Measurements from ENCODE around the gene ESPN. TPM values are rescaled to one million over a fixed set of nuclear protein-coding genes. Genes with fewer than 3 reads are reported as not detected.

The ESPN gene
- total and polyA plus RNA-seq, 2 of the 4 experiments (the other 2 are of a cell fraction), result under 0.01 to 0.02 TPM

DNA sequence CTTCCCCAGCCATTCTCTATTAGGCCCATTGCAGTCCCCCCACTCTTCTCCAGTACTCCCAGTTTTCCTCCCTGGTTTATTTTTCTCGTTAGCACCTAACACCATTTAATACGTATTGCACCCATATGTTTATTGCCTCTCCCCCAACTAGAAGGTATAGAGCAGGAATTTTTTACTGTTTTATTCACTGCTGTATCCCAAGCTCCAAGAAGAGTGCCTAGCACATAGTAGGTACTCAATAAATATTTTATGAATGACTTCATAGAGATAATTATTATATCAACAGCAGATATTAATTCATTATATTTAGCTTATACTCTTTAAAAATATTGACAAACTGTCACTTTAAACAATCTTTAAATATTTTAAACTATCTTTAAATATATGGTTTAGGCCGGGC, 25.3 kb upstream of the ESPN start:
- H2BK120ac ChIP-seq (ENCODE audit: low read depth, low read length), result no peak overlapping the region
- H4K8ac ChIP-seq (ENCODE audit: low read depth in 2 of 2, low read length in 2 of 2), result no peak overlapping the region
- H3K4me3 ChIP-seq (ENCODE audit: insufficient read depth, low read depth, low read length), result no peak overlapping the region
- TF ChIP-seq, protein P1, sequence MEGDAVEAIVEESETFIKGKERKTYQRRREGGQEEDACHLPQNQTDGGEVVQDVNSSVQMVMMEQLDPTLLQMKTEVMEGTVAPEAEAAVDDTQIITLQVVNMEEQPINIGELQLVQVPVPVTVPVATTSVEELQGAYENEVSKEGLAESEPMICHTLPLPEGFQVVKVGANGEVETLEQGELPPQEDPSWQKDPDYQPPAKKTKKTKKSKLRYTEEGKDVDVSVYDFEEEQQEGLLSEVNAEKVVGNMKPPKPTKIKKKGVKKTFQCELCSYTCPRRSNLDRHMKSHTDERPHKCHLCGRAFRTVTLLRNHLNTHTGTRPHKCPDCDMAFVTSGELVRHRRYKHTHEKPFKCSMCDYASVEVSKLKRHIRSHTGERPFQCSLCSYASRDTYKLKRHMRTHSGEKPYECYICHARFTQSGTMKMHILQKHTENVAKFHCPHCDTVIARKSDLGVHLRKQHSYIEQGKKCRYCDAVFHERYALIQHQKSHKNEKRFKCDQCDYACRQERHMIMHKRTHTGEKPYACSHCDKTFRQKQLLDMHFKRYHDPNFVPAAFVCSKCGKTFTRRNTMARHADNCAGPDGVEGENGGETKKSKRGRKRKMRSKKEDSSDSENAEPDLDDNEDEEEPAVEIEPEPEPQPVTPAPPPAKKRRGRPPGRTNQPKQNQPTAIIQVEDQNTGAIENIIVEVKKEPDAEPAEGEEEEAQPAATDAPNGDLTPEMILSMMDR (conservative IDR thresholded peaks at IDR 0.05; ENCODE audit: low read depth, low read length), result no peak
- no peak for TF ChIP-seq USF2 (IDR thresholded peaks at IDR 0.05; ENCODE audit: low read depth, low read length)
- TF ChIP-seq POLR2A (IDR thresholded peaks at IDR 0.05; ENCODE audit: low read depth, low read length), result no peak
- TF ChIP-seq FOS (IDR thresholded peaks at IDR 0.05; ENCODE audit: low read depth, low read length), result no peak
- no peak for TF ChIP-seq MAFK (IDR thresholded peaks at IDR 0.05; ENCODE audit: low read depth, low read length)
- no peak for TF ChIP-seq CHD1 (IDR thresholded peaks at IDR 0.05; ENCODE audit: low read depth, low read length)
- no peak for TF ChIP-seq RAD21 (IDR thresholded peaks at IDR 0.05; ENCODE audit: low read length)
- TF ChIP-seq RCOR1 (IDR thresholded peaks at IDR 0.05; ENCODE audit: insufficient replicate concordance, low read length), result no peak
- no peak for TF ChIP-seq MAZ (IDR thresholded peaks at IDR 0.05; ENCODE audit: borderline replicate concordance, low read depth, low read length)
- TF ChIP-seq BHLHE40 (IDR thresholded peaks at IDR 0.05; ENCODE audit: low read depth, low read length), result no peak
- TF ChIP-seq NFE2L2 (IDR thresholded peaks at IDR 0.05; ENCODE audit: low read depth, low read length), result no peak
- no peak for TF ChIP-seq CEBPB (IDR thresholded peaks at IDR 0.05; ENCODE audit: low read depth, low read length)
- TF ChIP-seq RFX5 (IDR thresholded peaks at IDR 0.05; ENCODE audit: low read depth, low read length), result no peak
- H2BK15ac ChIP-seq (ENCODE audit: low read depth, low read length), result no peak overlapping the region
- H3K14ac ChIP-seq (replicated peaks; ENCODE audit: low read depth, low read length), result no peak overlapping the region
- H3K18ac ChIP-seq (ENCODE audit: low read depth, low read length), result no peak overlapping the region
- POLR2A ChIA-PET (ENCODE audit: unreplicated experiment), result no interaction called here
- H2BK20ac ChIP-seq (ENCODE audit: low read depth, low read length), result no peak overlapping the region
- no peak overlapping the region for H3K56ac ChIP-seq (ENCODE audit: extremely low read depth, insufficient read depth, low read length)
- no peak overlapping the region for H4K91ac ChIP-seq (ENCODE audit: insufficient read depth, low read depth, low read length)
- H3K4me1 ChIP-seq (ENCODE audit: control insufficient read depth, insufficient read depth, low read length), result peaks cover under 1% of the 10 kb centered on the region; the same call in 1 of the 2 replicates
- no peak for ATAC-seq (ENCODE audit: low read depth)
- WGBS, 2 experiments (ENCODE audit: extremely low coverage in 2 of 2, insufficient read length in 1 of 2), result no CpG with 5 or more reads among the region's 3 CpGs
- no peak overlapping the region for H2AK5ac ChIP-seq (ENCODE audit: low read depth, low read length)
- H3K9ac ChIP-seq (ENCODE audit: low read depth, low read length), result no peak overlapping the region
- H4K5ac ChIP-seq (ENCODE audit: low read depth, low read length), result no peak overlapping the region
- H3K79me1 ChIP-seq (ENCODE audit: low read depth in 1 of 2, low read length in 2 of 2), result peaks cover 0 to 7% of the 10 kb centered on the region in 2 experiments; a peak in 1 of 4 replicates
- BruUV-seq (replicated peaks), result no TSS peak
- no peak overlapping the region for H3K4me2 ChIP-seq (ENCODE audit: low read depth, low read length)
- dilution Hi-C loops (cut with HindIII; ENCODE audit: low sequenced_read_pairs, unreplicated experiment), result no loop called here
- H4K20me1 ChIP-seq (ENCODE audit: insufficient read depth, low read length), result no peaks in the 10 kb centered on the region
- no peaks in the 10 kb centered on the region for H3K36me3 ChIP-seq (ENCODE audit: control insufficient read depth, insufficient read depth, low read length)
- CTCF ChIA-PET, result no interaction called here
- DNase-seq, result no peak
- no peak overlapping the region for H2AK9ac ChIP-seq (replicated peaks; ENCODE audit: low read depth, low read length, poor library complexity)
- in situ Hi-C loops (cut with MboI; ENCODE audit: low sequenced_read_pairs), result no loop called here
- H2AFZ ChIP-seq (replicated peaks; ENCODE audit: low read length, poor library complexity), result no peak overlapping the region
- intact Hi-C loops (cut with micrococcal nuclease), result no loop called here
- peaks cover 7% of the 10 kb centered on the region for H3K27me3 ChIP-seq (ENCODE audit: control insufficient read depth, insufficient read depth, low read length)
- H3K4ac ChIP-seq (ENCODE audit: low read depth, low read length), result no peak overlapping the region
- H3K9me3 ChIP-seq (ENCODE audit: control insufficient read depth, insufficient read depth, low read length), result no peaks in the 10 kb centered on the region
- H3K27ac ChIP-seq (ENCODE audit: insufficient read depth, low read length), result no peak overlapping the region
- H3K9me1 ChIP-seq (ENCODE audit: insufficient read depth, low read length), result no peaks in the 10 kb centered on the region
- no peak overlapping the region for H2BK5ac ChIP-seq (ENCODE audit: low read depth, low read length, poor library complexity, severe bottlenecking)
- no peak overlapping the region for H3K23ac ChIP-seq (ENCODE audit: low read depth, low read length)
